ENCODE data around the gene CDK19. TPM values are rescaled to one million over a fixed set of nuclear protein-coding genes. Genes with fewer than 3 reads are reported as not detected.

The CDK19 gene
- total RNA-seq, 2 donors from 2014 or later, result 17.1 to 17.7 TPM

GRCh38 chr6:110699780-110700179, 115.5 kb downstream of the CDK19 start:
- Mint-ChIP-seq H3K4me1 (peaks cover 10% of the 10 kb centered on the region), H3K27ac (no peak overlapping the region)

DNA sequence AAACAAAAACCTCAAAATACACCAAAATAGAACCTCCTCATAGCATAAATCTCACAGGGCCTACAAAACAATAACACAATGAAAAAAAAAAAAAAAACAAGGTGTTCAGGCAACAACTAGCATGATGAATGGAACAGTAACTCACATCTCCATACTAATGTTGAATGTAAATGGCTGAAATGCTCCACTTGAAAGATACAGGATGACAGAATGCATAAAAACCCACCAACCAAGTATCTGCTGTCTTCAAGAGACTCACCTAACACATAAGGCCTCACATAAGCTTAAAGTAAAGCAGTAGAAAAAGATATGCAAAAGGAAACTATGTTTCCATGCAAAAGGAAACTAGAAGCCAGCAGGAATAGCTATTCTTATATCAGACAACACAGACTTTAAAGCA, 121.3 kb downstream of the CDK19 start:
- Mint-ChIP-seq H3K36me3 (ENCODE audit: low read depth) (peaks cover 4% of the 10 kb centered on the region), H3K4me1 (peaks cover 20% of the 10 kb centered on the region), H3K4me3 (no peak overlapping the region), H3K27ac (no peak overlapping the region), H3K27me3 (no peaks in the 10 kb centered on the region)
- H3K9me3 ChIP-seq (ENCODE audit: control insufficient read depth, low read length, poor library complexity, severe bottlenecking), result no peaks in the 10 kb centered on the region
- DNase-seq, result no peak
- ATAC-seq, result no peak

More at GRCh38 chr6:110699780-110700179, 115.5 kb downstream of the CDK19 start:
- H3K9me3 ChIP-seq (ENCODE audit: control insufficient read depth, low read length, poor library complexity, severe bottlenecking), result no peaks in the 10 kb centered on the region
- no peak for ATAC-seq
- no peak for DNase-seq
- H3K27me3 Mint-ChIP-seq, result no peaks in the 10 kb centered on the region
- peaks cover 4% of the 10 kb centered on the region for H3K36me3 Mint-ChIP-seq (ENCODE audit: low read depth)
- no peak overlapping the region for H3K4me3 Mint-ChIP-seq

- Mint-ChIP-seq H3K27me3 (no peaks in the 10 kb centered on the region), H3K4me3 (no peak overlapping the region), H3K27ac (no peak overlapping the region), H3K4me1 (peaks cover 24% of the 10 kb centered on the region), H3K36me3 (ENCODE audit: low read depth) (peaks cover 4% of the 10 kb centered on the region)
- ATAC-seq (no peak), DNase-seq (no peak)
- no peaks in the 10 kb centered on the region for H3K9me3 ChIP-seq (ENCODE audit: control insufficient read depth, low read length, poor library complexity, severe bottlenecking)
Measured at GRCh38 chr6:110693296-110693695, 122.0 kb downstream of the CDK19 start.

- Mint-ChIP-seq H3K4me1 (peaks cover 30% of the 10 kb centered on the region), H3K36me3 (ENCODE audit: low read depth) (no peaks in the 10 kb centered on the region), H3K27ac (no peak overlapping the region), H3K4me3 (no peak overlapping the region), H3K27me3 (no peaks in the 10 kb centered on the region)
- DNase-seq, result no peak
- ATAC-seq, result no peak
- no peaks in the 10 kb centered on the region for H3K9me3 ChIP-seq (ENCODE audit: control insufficient read depth, low read length, poor library complexity, severe bottlenecking)
Measured at GRCh38 chr6:110690916-110691315, 124.4 kb downstream of the CDK19 start.

DNA sequence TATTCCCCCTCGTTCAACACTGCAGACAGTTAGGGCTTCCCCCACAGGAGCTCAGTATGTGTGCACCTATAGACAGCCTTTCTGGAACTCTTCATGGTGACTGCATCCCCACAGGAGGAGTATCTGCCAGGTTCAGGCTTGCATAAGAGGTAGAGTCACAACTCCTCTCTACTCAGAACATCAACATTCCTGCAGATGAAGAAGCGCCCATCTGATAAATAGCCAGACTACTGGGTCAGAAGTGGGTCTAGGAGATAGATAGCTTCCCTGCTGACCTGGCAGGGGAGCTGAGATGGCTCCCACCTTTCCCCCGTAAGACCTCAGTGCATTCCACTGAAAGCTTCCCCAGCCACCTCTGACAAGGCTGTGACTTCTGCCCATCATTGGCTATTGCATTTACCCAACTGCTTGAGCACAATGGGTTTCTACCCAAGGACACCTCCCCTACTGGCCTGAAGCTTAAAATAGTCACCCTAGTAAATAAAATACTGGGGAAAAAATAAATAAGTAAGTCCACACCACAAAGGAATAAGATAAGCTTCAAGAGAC, 125.1 kb downstream of the CDK19 start:
- no peaks in the 10 kb centered on the region for H3K9me3 ChIP-seq (ENCODE audit: control insufficient read depth, low read length, poor library complexity, severe bottlenecking)
- no peak for ATAC-seq
- Mint-ChIP-seq H3K4me1 (peaks cover 31% of the 10 kb centered on the region), H3K36me3 (ENCODE audit: low read depth) (no peaks in the 10 kb centered on the region), H3K27me3 (no peaks in the 10 kb centered on the region), H3K4me3 (no peak overlapping the region), H3K27ac (peak overlapping the region; percentile 70)
- DNase-seq, result no peak

DNA sequence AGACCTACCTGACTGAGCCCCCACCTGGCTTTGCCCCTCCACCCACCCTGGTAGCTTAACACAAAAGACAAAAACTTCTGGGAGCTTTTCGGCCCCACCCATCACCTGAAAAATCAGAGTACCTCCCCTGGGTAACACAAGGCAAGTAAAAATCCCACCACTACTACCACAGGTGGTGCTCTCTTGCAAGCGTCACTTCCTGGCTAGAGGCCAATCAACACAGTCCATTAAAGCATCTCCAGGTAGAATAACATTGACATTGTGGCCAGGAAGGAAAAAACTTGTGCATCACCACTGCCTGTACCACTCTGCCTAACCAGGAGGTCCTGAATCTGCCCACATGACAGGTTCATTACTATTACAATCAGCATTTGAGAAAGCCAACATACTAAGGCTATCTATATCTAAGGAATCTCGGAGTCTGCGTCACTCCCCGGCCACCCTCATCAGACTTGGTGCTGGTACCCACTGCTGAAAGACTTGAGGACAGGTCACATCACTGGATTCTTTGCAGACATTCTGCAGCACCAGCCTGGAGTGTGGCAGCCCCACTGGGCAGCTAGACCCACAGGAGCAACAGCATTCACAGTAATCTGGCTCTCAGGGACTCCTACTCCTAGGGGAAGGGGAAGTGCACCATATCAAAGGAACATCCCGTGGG, 125.9 kb downstream of the CDK19 start:
- DNase-seq, result no peak
- H3K4me1 Mint-ChIP-seq, result peaks cover 28% of the 10 kb centered on the region
- no peaks in the 10 kb centered on the region for H3K27me3 Mint-ChIP-seq
- no peak overlapping the region for H3K4me3 Mint-ChIP-seq
- peak; percentile 79 for ATAC-seq
- H3K36me3 Mint-ChIP-seq (ENCODE audit: low read depth), result no peaks in the 10 kb centered on the region
- no peaks in the 10 kb centered on the region for H3K9me3 ChIP-seq (ENCODE audit: control insufficient read depth, low read length, poor library complexity, severe bottlenecking)
- peak overlapping the region; percentile 70 for H3K27ac Mint-ChIP-seq

- Mint-ChIP-seq H3K27ac (peak overlapping the region; percentile 70), H3K4me1 (peaks cover 27% of the 10 kb centered on the region), H3K27me3 (no peaks in the 10 kb centered on the region), H3K4me3 (peak overlapping the region; percentile 78), H3K36me3 (ENCODE audit: low read depth) (no peaks in the 10 kb centered on the region)
- ATAC-seq, result peak; percentile 32
- DNase-seq, result no peak
- no peaks in the 10 kb centered on the region for H3K9me3 ChIP-seq (ENCODE audit: control insufficient read depth, low read length, poor library complexity, severe bottlenecking)
Measured at GRCh38 chr6:110688661-110689268, 126.5 kb downstream of the CDK19 start.

DNA sequence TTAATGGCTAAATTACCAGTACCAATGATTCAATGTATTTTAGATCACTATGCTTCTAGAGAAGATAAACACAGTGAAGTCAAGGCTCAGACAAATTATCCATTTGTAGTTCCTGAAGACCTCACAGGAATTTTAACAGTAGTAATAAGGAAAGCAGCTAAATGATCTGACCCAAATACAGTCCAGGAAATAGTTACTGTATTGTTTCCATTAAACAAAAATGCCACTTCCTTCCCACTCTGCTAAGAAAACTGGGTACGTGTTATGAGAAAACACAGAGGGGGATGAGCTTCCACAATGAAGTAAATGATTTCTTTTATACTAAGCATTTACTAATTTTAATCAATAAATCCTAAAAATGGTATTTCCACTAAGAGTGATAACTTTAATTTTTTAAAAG, 127.9 kb downstream of the CDK19 start:
- no peak for ATAC-seq
- H3K9me3 ChIP-seq (ENCODE audit: control insufficient read depth, low read length, poor library complexity, severe bottlenecking), result no peaks in the 10 kb centered on the region
- DNase-seq, result no peak
- Mint-ChIP-seq H3K27me3 (no peaks in the 10 kb centered on the region), H3K4me1 (peaks cover 28% of the 10 kb centered on the region), H3K4me3 (peak overlapping the region; percentile 61), H3K36me3 (ENCODE audit: low read depth) (no peaks in the 10 kb centered on the region), H3K27ac (peak overlapping the region; percentile 54)

- no peaks in the 10 kb centered on the region for H3K27me3 Mint-ChIP-seq
- no peak for ATAC-seq
- no peak overlapping the region for H3K4me3 Mint-ChIP-seq
- no peaks in the 10 kb centered on the region for H3K9me3 ChIP-seq (ENCODE audit: control insufficient read depth, low read length, poor library complexity, severe bottlenecking)
- H3K4me1 Mint-ChIP-seq, result peaks cover 16% of the 10 kb centered on the region
- H3K36me3 Mint-ChIP-seq (ENCODE audit: low read depth), result no peaks in the 10 kb centered on the region
- no peak for DNase-seq
- no peak overlapping the region for H3K27ac Mint-ChIP-seq
Measured at GRCh38 chr6:110683241-110683640, 132.0 kb downstream of the CDK19 start.

DNA sequence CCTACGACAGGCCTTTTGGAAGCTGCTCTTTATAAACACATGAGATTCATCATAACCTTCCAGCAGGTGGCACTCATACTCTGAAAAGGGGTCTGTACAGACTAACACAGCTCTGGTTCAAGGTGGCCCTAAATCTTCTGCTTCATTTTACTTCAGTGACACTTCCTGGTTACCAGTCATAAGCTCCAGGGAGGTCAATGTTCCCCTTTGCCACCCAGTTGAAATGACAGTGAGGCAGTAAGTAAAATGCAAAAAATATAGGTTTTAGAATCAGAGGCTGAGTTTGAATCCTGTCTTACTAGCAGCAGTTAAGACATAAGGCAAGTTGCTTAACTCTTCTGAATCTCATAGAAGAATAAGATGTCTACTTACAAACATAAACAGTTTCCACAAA, 132.8 kb downstream of the CDK19 start:
- Mint-ChIP-seq H3K27ac (peak overlapping the region; percentile 24), H3K36me3 (ENCODE audit: low read depth) (no peaks in the 10 kb centered on the region), H3K4me3 (no peak overlapping the region), H3K27me3 (no peaks in the 10 kb centered on the region), H3K4me1 (peaks cover 14% of the 10 kb centered on the region)
- no peaks in the 10 kb centered on the region for H3K9me3 ChIP-seq (ENCODE audit: control insufficient read depth, low read length, poor library complexity, severe bottlenecking)
- ATAC-seq (peak; percentile 99), DNase-seq (peak in 2 of 3 donors; percentile 15 to 57)

DNA sequence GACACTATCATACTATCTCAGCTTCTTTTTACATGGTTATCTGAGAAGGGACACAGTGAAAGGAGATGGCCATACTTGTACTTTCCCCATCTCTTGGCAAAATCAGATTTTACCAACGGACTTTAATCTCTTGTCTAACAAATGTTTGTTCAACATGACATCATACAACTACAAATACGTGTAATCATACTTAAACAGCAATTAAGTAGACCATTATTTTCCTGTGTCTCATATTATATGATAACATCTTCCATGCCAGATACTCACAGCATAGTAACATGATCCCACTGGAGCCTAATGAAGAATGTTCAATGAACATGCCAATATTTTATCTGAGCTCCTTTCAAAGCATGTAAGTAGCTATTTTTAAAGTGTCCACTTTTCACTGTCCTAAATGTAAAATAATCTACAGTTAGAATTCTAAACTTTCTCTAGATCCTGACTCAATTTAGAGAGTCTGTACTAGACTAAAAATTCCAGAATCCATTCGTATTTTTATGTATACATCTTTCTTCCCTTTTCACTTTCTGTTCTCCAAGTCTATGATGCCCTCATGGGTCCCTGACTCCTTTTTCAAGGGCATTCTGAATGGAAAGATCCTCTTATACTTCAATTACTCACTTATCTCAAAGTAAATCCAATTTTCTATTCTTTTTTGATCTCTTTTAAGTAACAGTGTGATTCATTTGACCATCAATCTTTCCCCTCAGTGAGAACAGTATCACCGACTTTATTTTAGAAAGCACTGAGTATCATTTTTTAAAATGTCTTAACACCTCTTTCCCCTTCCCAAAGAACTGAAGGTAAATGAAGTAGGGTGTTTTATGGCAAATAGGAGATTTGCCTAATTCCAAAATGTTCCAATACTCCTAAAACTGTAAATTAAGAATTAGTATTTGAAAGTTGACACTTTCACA, 133.5 kb downstream of the CDK19 start:
- no peaks in the 10 kb centered on the region for H3K9me3 ChIP-seq (ENCODE audit: control insufficient read depth, low read length, poor library complexity, severe bottlenecking)
- Mint-ChIP-seq H3K4me3 (no peak overlapping the region), H3K36me3 (ENCODE audit: low read depth) (no peaks in the 10 kb centered on the region), H3K27ac (peak overlapping the region; percentile 24), H3K4me1 (peaks cover 10% of the 10 kb centered on the region), H3K27me3 (no peaks in the 10 kb centered on the region)
- no peak for DNase-seq
- ATAC-seq, result no peak

GRCh38 chr6:110676396-110676795, 138.9 kb downstream of the CDK19 start:
- Mint-ChIP-seq H3K36me3 (ENCODE audit: low read depth) (peaks cover 6% of the 10 kb centered on the region), H3K4me3 (no peak overlapping the region), H3K27ac (no peak overlapping the region), H3K27me3 (no peaks in the 10 kb centered on the region), H3K4me1 (peaks cover 9% of the 10 kb centered on the region)
- DNase-seq (no peak), ATAC-seq (no peak)
- H3K9me3 ChIP-seq (ENCODE audit: control insufficient read depth, low read length, poor library complexity, severe bottlenecking), result no peaks in the 10 kb centered on the region

DNA sequence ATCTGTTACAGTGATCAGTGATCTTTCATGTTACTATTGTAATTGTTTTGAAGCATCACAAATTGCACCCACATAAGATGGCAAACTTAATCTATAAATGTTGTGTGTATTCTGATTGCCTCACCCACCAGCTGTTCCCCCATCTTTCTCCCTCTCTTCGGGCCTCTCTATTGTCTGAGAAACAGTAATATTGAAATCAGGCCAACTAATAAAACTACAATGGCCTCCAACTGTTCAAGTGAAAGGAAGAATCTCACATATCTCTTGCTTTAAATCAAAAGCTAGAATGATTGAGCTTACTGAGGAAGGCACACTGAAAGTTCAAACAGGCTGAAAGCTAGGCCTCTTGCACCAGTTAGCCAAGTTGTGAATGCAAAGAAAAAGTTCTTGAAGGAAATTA, 141.2 kb downstream of the CDK19 start:
- peaks cover 9% of the 10 kb centered on the region for H3K4me1 Mint-ChIP-seq
- no peak overlapping the region for H3K27ac Mint-ChIP-seq
- H3K27me3 Mint-ChIP-seq, result no peaks in the 10 kb centered on the region
- peaks cover 6% of the 10 kb centered on the region for H3K36me3 Mint-ChIP-seq (ENCODE audit: low read depth)
- ATAC-seq, result no peak
- H3K9me3 ChIP-seq (ENCODE audit: control insufficient read depth, low read length, poor library complexity, severe bottlenecking), result no peaks in the 10 kb centered on the region
- no peak for DNase-seq
- H3K4me3 Mint-ChIP-seq, result no peak overlapping the region

All from T-helper 17 cell (primary cell).